Keratinocyte (primary cell): ENCODE results near the gene SUN2. TPM values are rescaled to one million over a fixed set of nuclear protein-coding genes. Genes with fewer than 3 reads are reported as not detected.

Experiments used
- DNase-seq: peaks from one replicate; pipeline ENCODE4 v3.0.0-alpha.2; 2011; ENCODE audit warnings: low read depth, missing footprints, low spot score
- FAIRE-seq: peaks from 2 replicates; lab custom pipeline; 2011; peaks lifted over from hg19 to GRCh38; lab: Jason Lieb, UNC
- H2AFZ ChIP-seq: 2 replicates; pipeline ENCODE4 v1.6.0; 2012; ENCODE audit warnings: low read length, control low read depth, inconsistent platforms; ENCODE audit not compliant: control insufficient read depth
- H3K27ac ChIP-seq: 2 replicates; pipeline ENCODE4 v1.5.1; 2011; ENCODE audit warnings: low read length; ENCODE audit not compliant: control insufficient read depth, insufficient read depth
- H3K27me3 ChIP-seq: 3 replicates; pipeline ENCODE4 v1.6.0; 2011; ENCODE audit warnings: low read length; ENCODE audit not compliant: control insufficient read depth, insufficient read depth; ENCODE audit errors: extremely low read depth
- H3K36me3 ChIP-seq, 2 experiments: 2 replicates in 1 of 2; 3 replicates in 1 of 2; pipeline ENCODE4 v1.5.1; 2011; ENCODE audit warnings: low read length in 2 of 2, mild to moderate bottlenecking in 1 of 2; ENCODE audit not compliant: control insufficient read depth in 2 of 2, insufficient read depth in 2 of 2; ENCODE audit errors: extremely low read depth in 1 of 2
- H3K4me1 ChIP-seq: 3 replicates; pipeline ENCODE4 v1.5.1; 2011; ENCODE audit warnings: low read length; ENCODE audit not compliant: control insufficient read depth, insufficient read depth; ENCODE audit errors: extremely low read depth
- H3K4me2 ChIP-seq: 3 replicates; pipeline ENCODE4 v1.6.0; 2011; ENCODE audit warnings: low read depth, low read length; ENCODE audit not compliant: control insufficient read depth, insufficient read depth; ENCODE audit errors: extremely low read depth
- H3K4me3 ChIP-seq, 3 experiments: fragments of 200-600 bp in 1 of 3; sonication (generic) in 1 of 3; 2 replicates in 2 of 3; 3 replicates in 1 of 3; pipeline ENCODE4 v1.5.1; 2011 to 2016; ENCODE audit warnings: low read length in 3 of 3, mild to moderate bottlenecking in 3 of 3, control low read depth in 2 of 3, inconsistent platforms in 1 of 3, low read depth in 1 of 3, mixed read lengths in 1 of 3, mixed run types in 1 of 3, moderate library complexity in 1 of 3; ENCODE audit not compliant: control insufficient read depth in 2 of 3, insufficient read depth in 2 of 3; ENCODE audit errors: extremely low read depth in 1 of 3
- H3K79me2 ChIP-seq: 2 replicates; pipeline ENCODE4 v1.6.0; 2012; ENCODE audit warnings: low read length; ENCODE audit not compliant: control insufficient read depth, insufficient read depth
- H3K9ac ChIP-seq: 3 replicates; pipeline ENCODE4 v1.6.0; 2011; ENCODE audit warnings: low read length; ENCODE audit not compliant: control insufficient read depth, insufficient read depth; ENCODE audit errors: extremely low read depth
- H3K9me1 ChIP-seq: 3 replicates; pipeline ENCODE4 v1.6.0; 2011; ENCODE audit warnings: low read length; ENCODE audit not compliant: control insufficient read depth, insufficient read depth; ENCODE audit errors: extremely low read depth
- H3K9me3 ChIP-seq: 2 replicates; pipeline ENCODE4 v1.5.1; 2012; ENCODE audit warnings: low read depth, low read length; ENCODE audit not compliant: control insufficient read depth
- H4K20me1 ChIP-seq: 3 replicates; pipeline ENCODE4 v1.6.0; 2011; ENCODE audit warnings: low read length; ENCODE audit not compliant: control insufficient read depth, insufficient read depth; ENCODE audit errors: extremely low read depth
- EZH2 ChIP-seq: IDR thresholded peaks from one replicate; pipeline ENCODE4 v1.6.1; 2012; ENCODE audit warnings: inconsistent platforms, mild to moderate bottlenecking, low read length, moderate library complexity
- dilution Hi-C: fragments of 300-500 bp; cut with MboI; formaldehyde crosslinking; loops from one replicate; pipeline ENCODE4 v1.7.0; 2020; ENCODE audit warnings: low sequenced_read_pairs; ENCODE audit not compliant: extremely low pct_ligation_motif_present
- polyA plus RNA-seq, 5 experiments: library from polyadenylated mRNA; depleted of rRNA in 3 of 5; stranded (reverse) in 3 of 5; stranded (forward) in 1 of 5; unstranded in 1 of 5; fragments of >200 nt; gene quantifications; 1 replicate in 1 of 5; 2 replicates in 3 of 5; 3 replicates in 1 of 5; pipeline versions ENCODE4 v1.2.1 to v1.2.3, GENCODE V29; 2011 to 2012; ENCODE audit warnings: missing spikeins in 2 of 5, low read depth in 1 of 5, low replicate concordance in 1 of 5
- TF ChIP-seq, protein P1 (sequence below), 3 experiments: IDR thresholded peaks in 1 of 3; conservative IDR thresholded peaks in 1 of 3; optimal IDR thresholded peaks in 1 of 3; 2 replicates in 2 of 3; 3 replicates in 1 of 3; pipeline versions ENCODE3 to v1.5.1; 2011; ENCODE audit warnings: low read length in 3 of 3, mild to moderate bottlenecking in 3 of 3, moderate library complexity in 2 of 3, control low read depth in 1 of 3, inconsistent platforms in 1 of 3; ENCODE audit not compliant: insufficient read depth in 2 of 3; ENCODE audit errors: extremely low read depth in 1 of 3

The SUN2 gene
- polyA plus RNA-seq, 1 donor (not counting 4 experiments of a cell fraction or from before 2014, with no cell fraction given) = 15.9 TPM

DNA sequence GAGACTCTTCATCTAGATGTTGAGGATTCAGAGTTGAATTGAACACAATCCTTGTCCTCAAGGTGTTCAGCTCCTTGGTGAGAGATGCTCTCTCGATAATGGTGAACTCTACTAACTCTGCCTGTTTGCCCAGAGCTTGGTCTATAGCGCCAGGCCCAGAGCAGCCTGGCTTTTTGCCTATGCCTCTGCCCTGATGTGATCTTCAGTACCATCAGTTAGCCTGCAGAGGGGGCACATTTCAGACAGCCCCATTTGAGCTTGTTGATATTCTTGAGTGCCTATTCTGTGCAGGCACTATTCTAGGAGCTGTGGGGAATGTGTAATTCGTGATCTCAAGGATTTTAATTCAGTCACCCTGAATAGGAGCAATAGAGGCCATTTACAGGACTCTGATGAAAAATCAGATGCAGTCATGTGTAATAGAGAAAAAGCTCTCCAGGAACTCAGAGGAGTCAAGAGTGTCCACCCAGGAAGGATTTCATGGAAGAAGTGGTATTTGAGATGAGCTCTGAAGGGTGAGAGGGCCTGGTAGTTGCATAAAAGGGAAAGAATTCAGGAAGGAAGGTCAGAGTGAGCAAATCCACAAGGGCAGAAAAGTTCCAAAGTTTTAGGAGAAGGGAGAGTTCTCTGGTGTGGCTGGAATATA lies 30.7 kb downstream of the SUN2 start:
- Histone ChIP-seq H3K9me1 (no peaks in the 10 kb centered on the region), H2AFZ (no peak overlapping the region), H4K20me1 (no peaks in the 10 kb centered on the region), H3K9ac (no peak overlapping the region), H3K4me3 (no peak overlapping the region), H3K9me3 (no peaks in the 10 kb centered on the region), H3K4me1 (no peaks in the 10 kb centered on the region), H3K27ac (no peak overlapping the region), H3K36me3 (peaks cover 57 to 62% of the 10 kb centered on the region in 2 experiments), H3K27me3 (no peaks in the 10 kb centered on the region), H3K79me2 (no peaks in the 10 kb centered on the region), H3K4me2 (no peak overlapping the region)
- DNase-seq = no peak
- FAIRE-seq = peak; percentile 34
- dilution Hi-C loops = no loop called here
- TF ChIP-seq, protein P1, sequence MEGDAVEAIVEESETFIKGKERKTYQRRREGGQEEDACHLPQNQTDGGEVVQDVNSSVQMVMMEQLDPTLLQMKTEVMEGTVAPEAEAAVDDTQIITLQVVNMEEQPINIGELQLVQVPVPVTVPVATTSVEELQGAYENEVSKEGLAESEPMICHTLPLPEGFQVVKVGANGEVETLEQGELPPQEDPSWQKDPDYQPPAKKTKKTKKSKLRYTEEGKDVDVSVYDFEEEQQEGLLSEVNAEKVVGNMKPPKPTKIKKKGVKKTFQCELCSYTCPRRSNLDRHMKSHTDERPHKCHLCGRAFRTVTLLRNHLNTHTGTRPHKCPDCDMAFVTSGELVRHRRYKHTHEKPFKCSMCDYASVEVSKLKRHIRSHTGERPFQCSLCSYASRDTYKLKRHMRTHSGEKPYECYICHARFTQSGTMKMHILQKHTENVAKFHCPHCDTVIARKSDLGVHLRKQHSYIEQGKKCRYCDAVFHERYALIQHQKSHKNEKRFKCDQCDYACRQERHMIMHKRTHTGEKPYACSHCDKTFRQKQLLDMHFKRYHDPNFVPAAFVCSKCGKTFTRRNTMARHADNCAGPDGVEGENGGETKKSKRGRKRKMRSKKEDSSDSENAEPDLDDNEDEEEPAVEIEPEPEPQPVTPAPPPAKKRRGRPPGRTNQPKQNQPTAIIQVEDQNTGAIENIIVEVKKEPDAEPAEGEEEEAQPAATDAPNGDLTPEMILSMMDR (optimal IDR thresholded peaks at IDR 0.05 in 1 of 3, IDR thresholded peaks at IDR 0.05 in 1 of 3, conservative IDR thresholded peaks at IDR 0.05 in 1 of 3; ENCODE audit: extremely low read depth in 1 of 3, insufficient read depth in 2 of 3, low read length in 3 of 3) = peak; percentile 56 to 69 (median 64)
- no peak for TF ChIP-seq EZH2

DNA sequence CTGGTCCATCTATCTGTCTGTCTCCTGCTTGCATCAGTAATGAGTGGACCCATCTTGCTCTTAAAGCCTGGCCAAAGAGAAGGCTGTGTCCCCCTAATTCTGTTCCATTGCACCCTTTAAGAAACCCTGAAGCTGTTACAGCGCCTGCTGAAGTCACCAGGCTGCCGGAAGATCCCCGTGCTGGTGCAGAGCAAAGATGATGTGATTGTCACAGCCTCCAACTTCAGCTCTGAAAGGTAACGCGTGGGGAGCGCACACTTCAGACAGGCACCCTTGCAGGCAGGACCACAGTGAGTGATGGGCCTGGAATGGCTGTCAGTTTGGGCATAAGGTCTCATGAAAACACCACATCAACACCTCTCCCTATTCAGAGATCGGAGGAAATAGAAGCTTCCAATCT lies 31.6 kb downstream of the SUN2 start:
- Histone ChIP-seq H3K36me3 (peaks cover 49 to 55% of the 10 kb centered on the region in 2 experiments), H3K27ac (no peak overlapping the region), H2AFZ (no peak overlapping the region), H3K9me3 (no peaks in the 10 kb centered on the region), H3K9ac (no peak overlapping the region), H3K4me1 (no peaks in the 10 kb centered on the region), H3K4me2 (no peak overlapping the region), H3K9me1 (no peaks in the 10 kb centered on the region), H3K4me3 (no peak overlapping the region), H3K27me3 (no peaks in the 10 kb centered on the region), H4K20me1 (no peaks in the 10 kb centered on the region), H3K79me2 (peaks cover 3% of the 10 kb centered on the region)
- no peak for DNase-seq
- dilution Hi-C loops = no loop called here
- no peak for FAIRE-seq
- no peak for TF ChIP-seq EZH2
- TF ChIP-seq, protein P1 (optimal IDR thresholded peaks at IDR 0.05 in 1 of 3, IDR thresholded peaks at IDR 0.05 in 1 of 3, conservative IDR thresholded peaks at IDR 0.05 in 1 of 3; ENCODE audit: extremely low read depth in 1 of 3, insufficient read depth in 2 of 3, low read length in 3 of 3) = no peak
